Gastroesophageal sphincter (tissue), 3 donors: ENCODE data around the gene FANCC.

Experiments
- CTCF ChIP-seq, 4 experiments: fragments of 200-600 bp in 2 of 4; fragments of 450-650 bp in 2 of 4; sonication (generic) in 1 of 4; IDR thresholded peaks; one replicate each; pipeline ENCODE4 v1.5.1; 2017 to 2019; ENCODE audit warnings: antibody characterized with exemption in 4 of 4, mild to moderate bottlenecking in 2 of 4, moderate library complexity in 2 of 4
- EP300 ChIP-seq: sonication (generic); formaldehyde crosslinking; IDR thresholded peaks from one replicate; pipeline ENCODE4 v1.6.1; 2017; ENCODE audit warnings: antibody characterized with exemption, mild to moderate bottlenecking
- POLR2A ChIP-seq, 2 donors: fragments of 450-650 bp; IDR thresholded peaks; one replicate each; pipeline ENCODE4 v1.6.1; 2017; ENCODE audit warnings: antibody characterized with exemption in 2 of 2, mild to moderate bottlenecking in 2 of 2, moderate library complexity in 1 of 2
- POLR2AphosphoS5 ChIP-seq: sonication (generic); formaldehyde crosslinking; IDR thresholded peaks from one replicate; pipeline ENCODE4 v1.6.1; 2017; ENCODE audit warnings: antibody characterized with exemption

- TF ChIP-seq POLR2A (IDR thresholded peaks at IDR 0.05) = no peak
- no peak for TF ChIP-seq EP300
- TF ChIP-seq CTCF (IDR thresholded peaks at IDR 0.05) = no peak
- no peak for TF ChIP-seq POLR2AphosphoS5
Measured at GRCh38 chr9:95193067-95193466, 124.4 kb downstream of the FANCC start.
